CD14-positive monocyte (primary cell): ENCODE data around the gene FOCAD. TPM values are rescaled to one million over a fixed set of nuclear protein-coding genes. Genes with fewer than 3 reads are reported as not detected.

Experiments
- DNase-seq, 3 donors: peaks; one replicate each; pipeline ENCODE4 v3.0.0-alpha.2; 2011 to 2022
- H2AFZ ChIP-seq: 2 replicates; pipeline ENCODE4 v1.6.0; 2012; ENCODE audit warnings: mild to moderate bottlenecking, low read depth, low read length, inconsistent platforms; ENCODE audit not compliant: insufficient read depth, poor library complexity, severe bottlenecking
- H3K27ac ChIP-seq, 2 donors: 1 replicate in 1 of 2; 2 replicates in 1 of 2; pipeline ENCODE4 v1.5.1; 2012 to 2013; ENCODE audit warnings: low read length in 2 of 2, control low read depth in 1 of 2, inconsistent platforms in 1 of 2, low read depth in 1 of 2, mild to moderate bottlenecking in 1 of 2
- H3K27me3 ChIP-seq, 2 donors: one replicate each; pipeline versions ENCODE4 v1.6.0 to v1.6.1; 2011 to 2013; ENCODE audit warnings: low read length in 2 of 2; ENCODE audit not compliant: control insufficient read depth in 2 of 2, insufficient read depth in 2 of 2
- H3K36me3 ChIP-seq, 2 donors: replicated peaks in 1 of 2; 1 replicate in 1 of 2; 2 replicates in 1 of 2; pipeline versions ENCODE4 v1.5.1 to v1.6.1; 2012 to 2013; ENCODE audit warnings: low read length in 2 of 2, control low read depth in 1 of 2, inconsistent platforms in 1 of 2, mild to moderate bottlenecking in 1 of 2; ENCODE audit not compliant: insufficient read depth in 2 of 2, control insufficient read depth in 1 of 2
- H3K4me1 ChIP-seq, 2 donors: 1 replicate in 1 of 2; 2 replicates in 1 of 2; pipeline versions ENCODE4 v1.5.1 to v1.6.1; 2012 to 2013; ENCODE audit warnings: low read length in 2 of 2, control low read depth in 1 of 2, inconsistent platforms in 1 of 2, mild to moderate bottlenecking in 1 of 2, moderate library complexity in 1 of 2; ENCODE audit not compliant: insufficient read depth in 2 of 2, control insufficient read depth in 1 of 2
- H3K4me2 ChIP-seq: replicated peaks from 2 replicates; pipeline ENCODE3; 2012; ENCODE audit warnings: low read length, moderate library complexity, mild to moderate bottlenecking; ENCODE audit not compliant: poor library complexity, severe bottlenecking; ENCODE audit errors: extremely low read depth
- H3K4me3 ChIP-seq, 3 experiments: fragments of 200-600 bp in 1 of 3; sonication (generic) in 1 of 3; replicated peaks in 1 of 3; 1 replicate in 2 of 3; 2 replicates in 1 of 3; pipeline ENCODE4 v1.5.1; 2011 to 2013; ENCODE audit warnings: low read length in 3 of 3, mild to moderate bottlenecking in 3 of 3, control low read depth in 2 of 3, low read depth in 2 of 3, inconsistent platforms in 1 of 3, moderate library complexity in 1 of 3
- H3K79me2 ChIP-seq: 2 replicates; pipeline ENCODE4 v1.6.0; 2012; ENCODE audit warnings: mild to moderate bottlenecking, control low read depth, inconsistent platforms, low read length, moderate library complexity; ENCODE audit not compliant: insufficient read depth
- H3K9ac ChIP-seq: 2 replicates; pipeline ENCODE4 v1.6.0; 2017; ENCODE audit warnings: low read length, mild to moderate bottlenecking; ENCODE audit not compliant: insufficient read depth, poor library complexity, severe bottlenecking
- H3K9me3 ChIP-seq, 2 donors: replicated peaks in 1 of 2; 1 replicate in 1 of 2; 2 replicates in 1 of 2; pipeline versions ENCODE4 v1.5.1 to v1.6.1; 2012 to 2013; ENCODE audit warnings: low read length in 2 of 2, control low read depth in 1 of 2; ENCODE audit not compliant: control insufficient read depth in 1 of 2, insufficient read depth in 1 of 2
- H4K20me1 ChIP-seq: 2 replicates; pipeline ENCODE4 v1.6.0; 2012; ENCODE audit warnings: mild to moderate bottlenecking, low read length, control low read depth, moderate library complexity; ENCODE audit not compliant: insufficient read depth
- H3K27ac Mint-ChIP-seq, 7 donors: one replicate each; pipeline ENCODE4 v1.8.0; 2020; ENCODE audit warnings: mild to moderate bottlenecking in 7 of 7, mixed read lengths in 7 of 7, moderate library complexity in 6 of 7, inconsistent platforms in 2 of 7
- H3K27me3 Mint-ChIP-seq, 3 donors: one replicate each; pipeline ENCODE4 v1.8.0; 2021 to 2022; ENCODE audit warnings: low read depth in 3 of 3, mild to moderate bottlenecking in 3 of 3, mixed read lengths in 3 of 3, moderate library complexity in 3 of 3, inconsistent platforms in 1 of 3
- H3K36me3 Mint-ChIP-seq, 2 donors: one replicate each; pipeline ENCODE4 v1.8.0; 2020; ENCODE audit warnings: mixed read lengths in 2 of 2, inconsistent platforms in 1 of 2, mild to moderate bottlenecking in 1 of 2
- H3K4me1 Mint-ChIP-seq: one replicate; pipeline ENCODE4 v1.8.0; 2020; ENCODE audit warnings: mild to moderate bottlenecking, mixed read lengths
- H3K4me3 Mint-ChIP-seq, 2 donors: one replicate each; pipeline ENCODE4 v1.8.0; 2020; ENCODE audit warnings: mild to moderate bottlenecking in 2 of 2, mixed read lengths in 2 of 2, moderate library complexity in 1 of 2
- H3K9me3 Mint-ChIP-seq, 7 donors: one replicate each; pipeline ENCODE4 v1.8.0; 2020 to 2022; ENCODE audit warnings: mixed read lengths in 7 of 7, mild to moderate bottlenecking in 6 of 7, moderate library complexity in 6 of 7, inconsistent platforms in 2 of 7
- WGBS: methylation state at CpG from one replicate; pipeline ENCODE4 v1.1.5; 2013; ENCODE audit warnings: missing lambda C conversion rate; ENCODE audit not compliant: insufficient coverage; 5-methylcytosine and 5-hydroxymethylcytosine counted together
- intact Hi-C, 2 donors: fragments of 100-400 bp; cut with micrococcal nuclease; formaldehyde crosslinking; loops; one replicate each; pipeline versions ENCODE4 v1.15.0 to v1.15.1; 2023
- polyA plus RNA-seq, 3 donors: library from polyadenylated mRNA; depleted of rRNA in 1 of 3; unstranded in 2 of 3; stranded (reverse) in 1 of 3; fragments of 300-500 nt in 2 of 3; fragments of >200 nt in 1 of 3; fragmentation: Illumina TruSeq in 2 of 3; gene quantifications; 1 replicate in 2 of 3; 2 replicates in 1 of 3; pipeline ENCODE4 v1.2.3, GENCODE V29; 2012 to 2021
- TF ChIP-seq, protein P1 (sequence below): fragments of 200-600 bp; IDR thresholded peaks from one replicate; pipeline ENCODE4 v1.8.0; 2022; ENCODE audit warnings: antibody characterized with exemption, mild to moderate bottlenecking

Gene FOCAD
- polyA plus RNA-seq, 3 donors = 4.9 to 6.3 (median 5.1) TPM

DNA sequence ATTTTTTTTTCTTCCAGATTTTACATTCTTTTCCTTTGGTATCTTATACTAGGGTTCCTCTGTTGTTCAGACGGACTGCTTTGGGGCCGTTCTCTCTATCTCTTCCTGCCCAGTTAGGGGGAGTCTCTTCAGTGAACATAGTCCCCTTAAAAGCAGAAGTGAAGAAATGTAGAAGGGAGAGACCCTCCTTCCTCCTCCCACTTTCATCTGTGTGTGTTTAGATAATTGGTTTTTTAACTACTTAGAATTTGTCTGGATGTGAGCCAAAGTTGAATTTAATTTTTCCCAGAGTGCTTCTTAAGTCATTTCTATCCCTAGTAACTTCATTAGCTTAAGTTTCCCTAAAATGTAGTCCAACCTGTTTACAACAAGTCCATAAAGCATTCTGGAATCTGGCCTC, 179.9 kb downstream of the FOCAD start:
- H3K27ac Mint-ChIP-seq = no peak overlapping the region
- Histone ChIP-seq H3K27ac (no peak overlapping the region), H3K27me3 (no peaks in the 10 kb centered on the region), H3K4me3 (no peak overlapping the region), H2AFZ (no peak overlapping the region), H3K4me1 (no peaks in the 10 kb centered on the region), H4K20me1 (no peaks in the 10 kb centered on the region), H3K36me3 (no peaks in the 10 kb centered on the region), H3K79me2 (no peaks in the 10 kb centered on the region), H3K4me2 (no peak overlapping the region), H3K9ac (no peak overlapping the region), H3K9me3 (no peaks in the 10 kb centered on the region)
- no peaks in the 10 kb centered on the region for H3K27me3 Mint-ChIP-seq
- TF ChIP-seq, protein P1, sequence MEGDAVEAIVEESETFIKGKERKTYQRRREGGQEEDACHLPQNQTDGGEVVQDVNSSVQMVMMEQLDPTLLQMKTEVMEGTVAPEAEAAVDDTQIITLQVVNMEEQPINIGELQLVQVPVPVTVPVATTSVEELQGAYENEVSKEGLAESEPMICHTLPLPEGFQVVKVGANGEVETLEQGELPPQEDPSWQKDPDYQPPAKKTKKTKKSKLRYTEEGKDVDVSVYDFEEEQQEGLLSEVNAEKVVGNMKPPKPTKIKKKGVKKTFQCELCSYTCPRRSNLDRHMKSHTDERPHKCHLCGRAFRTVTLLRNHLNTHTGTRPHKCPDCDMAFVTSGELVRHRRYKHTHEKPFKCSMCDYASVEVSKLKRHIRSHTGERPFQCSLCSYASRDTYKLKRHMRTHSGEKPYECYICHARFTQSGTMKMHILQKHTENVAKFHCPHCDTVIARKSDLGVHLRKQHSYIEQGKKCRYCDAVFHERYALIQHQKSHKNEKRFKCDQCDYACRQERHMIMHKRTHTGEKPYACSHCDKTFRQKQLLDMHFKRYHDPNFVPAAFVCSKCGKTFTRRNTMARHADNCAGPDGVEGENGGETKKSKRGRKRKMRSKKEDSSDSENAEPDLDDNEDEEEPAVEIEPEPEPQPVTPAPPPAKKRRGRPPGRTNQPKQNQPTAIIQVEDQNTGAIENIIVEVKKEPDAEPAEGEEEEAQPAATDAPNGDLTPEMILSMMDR = no peak
- H3K36me3 Mint-ChIP-seq = peaks cover 12 to 18% of the 10 kb centered on the region in 2 donors
- peaks cover 18% of the 10 kb centered on the region for H3K4me1 Mint-ChIP-seq
- no peak overlapping the region for H3K4me3 Mint-ChIP-seq
- no peak for DNase-seq
- no CpG with 5 or more reads among the region's 2 CpGs for WGBS
- peaks cover 0 to 2% (median 0%) of the 10 kb centered on the region in 7 donors for H3K9me3 Mint-ChIP-seq
- intact Hi-C loops = no loop called here

DNA sequence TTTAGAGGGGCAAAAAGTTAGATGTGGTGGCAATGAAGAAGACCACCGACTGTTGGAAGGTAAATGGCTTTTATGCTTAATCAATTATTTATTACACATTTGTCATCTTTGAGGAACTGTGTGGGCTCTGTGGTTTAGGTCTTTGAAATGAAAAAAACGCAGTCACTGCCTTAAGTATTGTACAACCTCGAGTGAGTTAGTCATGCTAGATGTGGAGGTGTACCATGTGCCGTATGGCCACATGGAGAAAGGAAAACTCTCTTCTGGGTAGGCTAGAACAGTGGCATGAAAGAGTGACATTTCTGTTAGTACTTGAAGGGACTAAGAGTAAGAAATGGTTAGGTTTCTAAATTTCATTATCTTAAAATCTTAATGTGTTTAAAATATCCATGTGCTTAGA, 181.3 kb downstream of the FOCAD start:
- Histone ChIP-seq H3K79me2 (no peaks in the 10 kb centered on the region), H3K4me2 (no peak overlapping the region), H3K27me3 (no peaks in the 10 kb centered on the region), H3K9me3 (no peaks in the 10 kb centered on the region), H2AFZ (no peak overlapping the region), H3K9ac (no peak overlapping the region), H4K20me1 (no peaks in the 10 kb centered on the region), H3K4me1 (no peaks in the 10 kb centered on the region), H3K36me3 (no peaks in the 10 kb centered on the region), H3K4me3 (no peak overlapping the region), H3K27ac (no peak overlapping the region)
- no peaks in the 10 kb centered on the region for H3K27me3 Mint-ChIP-seq
- H3K9me3 Mint-ChIP-seq = no peaks in the 10 kb centered on the region
- DNase-seq = peak in 1 of 3 donors; percentile 0
- intact Hi-C loops = no loop called here
- TF ChIP-seq, protein P1 = no peak
- peaks cover 18% of the 10 kb centered on the region for H3K4me1 Mint-ChIP-seq
- H3K4me3 Mint-ChIP-seq = no peak overlapping the region
- H3K27ac Mint-ChIP-seq = peak overlapping the region in 1 of 7 donors; percentile 40
- peaks cover 16 to 18% of the 10 kb centered on the region in 2 donors for H3K36me3 Mint-ChIP-seq
- no CpG with 5 or more reads among the region's 4 CpGs for WGBS
